Measurements from ENCODE around the gene ZNF385D. TPM values are rescaled to one million over a fixed set of nuclear protein-coding genes. Genes with fewer than 3 reads are reported as not detected.

The ZNF385D gene
- polyA plus RNA-seq, 1 of the 3 experiments (the other 2 are of a cell fraction), result 1.8 TPM

DNA sequence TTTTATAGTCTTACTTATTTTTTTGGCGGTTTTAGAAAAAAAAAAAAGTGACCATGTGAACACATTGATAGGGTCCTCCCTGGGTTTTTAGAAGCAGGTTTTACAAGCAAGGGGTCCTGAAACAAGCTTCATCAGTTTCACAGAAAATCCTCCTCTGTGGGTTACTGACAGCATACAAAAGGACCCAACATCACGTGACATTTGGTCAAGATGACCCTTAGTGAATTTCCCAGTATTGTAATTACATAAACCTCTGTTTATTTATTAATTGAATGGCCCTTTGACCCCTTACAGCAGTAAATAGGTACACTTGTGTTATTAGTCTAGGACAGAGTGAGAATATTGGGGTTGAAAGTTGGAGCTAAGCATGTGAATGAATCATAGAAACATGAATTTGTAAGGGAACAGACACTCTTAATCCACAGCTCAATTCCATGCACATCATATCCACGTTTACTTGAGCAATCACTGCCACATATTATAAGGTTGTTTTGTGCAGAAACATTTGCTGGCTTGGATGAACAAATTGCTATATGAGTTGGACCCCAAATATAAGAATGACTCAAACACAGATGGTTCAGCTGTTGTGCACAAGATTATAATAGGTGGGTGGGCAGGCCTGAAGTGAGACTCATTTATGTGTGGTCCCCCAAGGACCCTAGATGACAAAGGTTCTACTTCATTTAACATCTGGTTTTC, 137.5 kb downstream of the ZNF385D start:
- Histone ChIP-seq H3K36me3 (replicated peaks in 1 of 2; ENCODE audit: control insufficient read depth in 1 of 2, insufficient read depth in 2 of 2, low read length in 1 of 2) (no peaks in the 10 kb centered on the region), H3K27me3 (ENCODE audit: insufficient read depth) (no peaks in the 10 kb centered on the region), H3K9me2 (no peaks in the 10 kb centered on the region), H2AFZ (ENCODE audit: low read depth) (no peak overlapping the region), H3K4me3 (ENCODE audit: low read depth in 2 of 2, low read length in 1 of 2) (no peak overlapping the region), H3K27ac (ENCODE audit: low read depth in 2 of 2, low read length in 1 of 2) (no peak overlapping the region), H3K4me2 (no peak overlapping the region), H4K20me1 (ENCODE audit: insufficient read depth) (no peaks in the 10 kb centered on the region), H3F3A (replicated peaks; ENCODE audit: insufficient read depth) (no peaks in the 10 kb centered on the region), H3K9me3 (no peaks in the 10 kb centered on the region), H3K9ac (no peak overlapping the region), H3K79me2 (ENCODE audit: insufficient read depth) (no peaks in the 10 kb centered on the region), H3K4me1 (ENCODE audit: control insufficient read depth in 1 of 2, insufficient read depth in 2 of 2, low read depth in 1 of 2, low read length in 1 of 2) (no peaks in the 10 kb centered on the region)
- no peak for DNase-seq
- POLR2A ChIA-PET, result no interaction called here
- no peak for TF ChIP-seq ELF1 (IDR thresholded peaks at IDR 0.05)
- TF ChIP-seq RXRA (IDR thresholded peaks at IDR 0.05; ENCODE audit: borderline replicate concordance, low read depth), result no peak
- TF ChIP-seq GABPA (IDR thresholded peaks at IDR 0.05; ENCODE audit: low read depth), result no peak
- TF ChIP-seq GATA2 (CRISPR knock-in tag; IDR thresholded peaks at IDR 0.05), result no peak
- TF ChIP-seq RFX5 (IDR thresholded peaks at IDR 0.05; ENCODE audit: low read length), result no peak
- no peak for TF ChIP-seq JUND (IDR thresholded peaks at IDR 0.05)
- no peak for TF ChIP-seq FOXM1 (IDR thresholded peaks at IDR 0.05; ENCODE audit: low read depth)
- TF ChIP-seq, protein P1, sequence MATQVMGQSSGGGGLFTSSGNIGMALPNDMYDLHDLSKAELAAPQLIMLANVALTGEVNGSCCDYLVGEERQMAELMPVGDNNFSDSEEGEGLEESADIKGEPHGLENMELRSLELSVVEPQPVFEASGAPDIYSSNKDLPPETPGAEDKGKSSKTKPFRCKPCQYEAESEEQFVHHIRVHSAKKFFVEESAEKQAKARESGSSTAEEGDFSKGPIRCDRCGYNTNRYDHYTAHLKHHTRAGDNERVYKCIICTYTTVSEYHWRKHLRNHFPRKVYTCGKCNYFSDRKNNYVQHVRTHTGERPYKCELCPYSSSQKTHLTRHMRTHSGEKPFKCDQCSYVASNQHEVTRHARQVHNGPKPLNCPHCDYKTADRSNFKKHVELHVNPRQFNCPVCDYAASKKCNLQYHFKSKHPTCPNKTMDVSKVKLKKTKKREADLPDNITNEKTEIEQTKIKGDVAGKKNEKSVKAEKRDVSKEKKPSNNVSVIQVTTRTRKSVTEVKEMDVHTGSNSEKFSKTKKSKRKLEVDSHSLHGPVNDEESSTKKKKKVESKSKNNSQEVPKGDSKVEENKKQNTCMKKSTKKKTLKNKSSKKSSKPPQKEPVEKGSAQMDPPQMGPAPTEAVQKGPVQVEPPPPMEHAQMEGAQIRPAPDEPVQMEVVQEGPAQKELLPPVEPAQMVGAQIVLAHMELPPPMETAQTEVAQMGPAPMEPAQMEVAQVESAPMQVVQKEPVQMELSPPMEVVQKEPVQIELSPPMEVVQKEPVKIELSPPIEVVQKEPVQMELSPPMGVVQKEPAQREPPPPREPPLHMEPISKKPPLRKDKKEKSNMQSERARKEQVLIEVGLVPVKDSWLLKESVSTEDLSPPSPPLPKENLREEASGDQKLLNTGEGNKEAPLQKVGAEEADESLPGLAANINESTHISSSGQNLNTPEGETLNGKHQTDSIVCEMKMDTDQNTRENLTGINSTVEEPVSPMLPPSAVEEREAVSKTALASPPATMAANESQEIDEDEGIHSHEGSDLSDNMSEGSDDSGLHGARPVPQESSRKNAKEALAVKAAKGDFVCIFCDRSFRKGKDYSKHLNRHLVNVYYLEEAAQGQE (IDR thresholded peaks at IDR 0.05; ENCODE audit: low read depth, low read length), result no peak
- no peak for TF ChIP-seq CHD2 (IDR thresholded peaks at IDR 0.05; ENCODE audit: low read length, partially characterized antibody)
- TF ChIP-seq YY1 (IDR thresholded peaks at IDR 0.05; ENCODE audit: low read depth), result no peak
- TF ChIP-seq TCF12 (IDR thresholded peaks at IDR 0.05), result no peak
- TF ChIP-seq NFIC (IDR thresholded peaks at IDR 0.05; ENCODE audit: borderline replicate concordance), result no peak
- no peak for TF ChIP-seq FOXJ3 (CRISPR knock-in tag; IDR thresholded peaks at IDR 0.05)
- TF ChIP-seq RCOR1 (IDR thresholded peaks at IDR 0.05; ENCODE audit: low read length), result no peak
- no peak for TF ChIP-seq MAX (IDR thresholded peaks at IDR 0.05; ENCODE audit: low read depth)
- TF ChIP-seq EP300 (IDR thresholded peaks at IDR 0.05; ENCODE audit: borderline replicate concordance in 1 of 2, low read depth in 1 of 2, low read length in 1 of 2), result no peak
- no peak for TF ChIP-seq SIN3A (IDR thresholded peaks at IDR 0.05; ENCODE audit: borderline replicate concordance, low read depth, low read length)
- TF ChIP-seq, protein P2, sequence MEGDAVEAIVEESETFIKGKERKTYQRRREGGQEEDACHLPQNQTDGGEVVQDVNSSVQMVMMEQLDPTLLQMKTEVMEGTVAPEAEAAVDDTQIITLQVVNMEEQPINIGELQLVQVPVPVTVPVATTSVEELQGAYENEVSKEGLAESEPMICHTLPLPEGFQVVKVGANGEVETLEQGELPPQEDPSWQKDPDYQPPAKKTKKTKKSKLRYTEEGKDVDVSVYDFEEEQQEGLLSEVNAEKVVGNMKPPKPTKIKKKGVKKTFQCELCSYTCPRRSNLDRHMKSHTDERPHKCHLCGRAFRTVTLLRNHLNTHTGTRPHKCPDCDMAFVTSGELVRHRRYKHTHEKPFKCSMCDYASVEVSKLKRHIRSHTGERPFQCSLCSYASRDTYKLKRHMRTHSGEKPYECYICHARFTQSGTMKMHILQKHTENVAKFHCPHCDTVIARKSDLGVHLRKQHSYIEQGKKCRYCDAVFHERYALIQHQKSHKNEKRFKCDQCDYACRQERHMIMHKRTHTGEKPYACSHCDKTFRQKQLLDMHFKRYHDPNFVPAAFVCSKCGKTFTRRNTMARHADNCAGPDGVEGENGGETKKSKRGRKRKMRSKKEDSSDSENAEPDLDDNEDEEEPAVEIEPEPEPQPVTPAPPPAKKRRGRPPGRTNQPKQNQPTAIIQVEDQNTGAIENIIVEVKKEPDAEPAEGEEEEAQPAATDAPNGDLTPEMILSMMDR (IDR thresholded peaks at IDR 0.05), result no peak
- TF ChIP-seq TEAD4 (IDR thresholded peaks at IDR 0.05; ENCODE audit: borderline replicate concordance, insufficient read depth), result no peak
- no peak for TF ChIP-seq SMC3 (IDR thresholded peaks at IDR 0.05; ENCODE audit: low read depth, low read length)
- CTCF ChIA-PET, result interaction anchor here (0.7 kb wide), 1 partner anchor 9 kb away, joined by 4 read pairs; no protein-coding TSS in a partner anchor
- 66% methylated on average over 3 of the region's 3 CpGs for WGBS (ENCODE audit: low lambda C conversion rate)

All from SK-N-SH (cell line).